NT2/D1 (cell line): ENCODE data around the gene MS4A7.

Source experiments
- DNase-seq: peaks from one replicate; pipeline ENCODE4 v3.0.0-alpha.2; 2011; ENCODE audit warnings: low read depth, low spot score
- H3K27me3 ChIP-seq: 2 replicates; pipeline ENCODE4 v1.6.0; 2011; ENCODE audit warnings: mild to moderate bottlenecking; ENCODE audit not compliant: insufficient read length, insufficient read depth
- H3K36me3 ChIP-seq: 2 replicates; pipeline ENCODE4 v1.6.1; 2011; ENCODE audit warnings: mild to moderate bottlenecking, low read length, mixed read lengths; ENCODE audit not compliant: insufficient read depth, insufficient read length
- H3K4me1 ChIP-seq: 2 replicates; pipeline ENCODE4 v1.5.1; 2011; ENCODE audit not compliant: insufficient read depth, insufficient read length
- H3K4me3 ChIP-seq: 2 replicates; pipeline ENCODE4 v1.5.1; 2011; ENCODE audit warnings: low read depth; ENCODE audit not compliant: insufficient read length
- H3K9ac ChIP-seq: 2 replicates; pipeline ENCODE4 v1.6.0; 2011; ENCODE audit warnings: low read depth; ENCODE audit not compliant: insufficient read length
- H3K9me3 ChIP-seq: 2 replicates; pipeline ENCODE4 v1.5.1; 2011; ENCODE audit warnings: mild to moderate bottlenecking, low read length; ENCODE audit not compliant: insufficient read depth
- SUZ12 ChIP-seq: IDR thresholded peaks from 2 replicates; pipeline ENCODE4 v1.6.1; 2011; ENCODE audit not compliant: insufficient read length, insufficient read depth; ENCODE audit errors: extremely low read depth
- YY1 ChIP-seq: IDR thresholded peaks from 2 replicates; pipeline ENCODE4 v1.6.1; 2011; ENCODE audit not compliant: insufficient read length, insufficient read depth
- ZNF274 ChIP-seq: IDR thresholded peaks from 2 replicates; pipeline ENCODE4 v1.6.1; 2011; ENCODE audit warnings: mild to moderate bottlenecking, low read depth, low read length

Gene MS4A7, protein sequence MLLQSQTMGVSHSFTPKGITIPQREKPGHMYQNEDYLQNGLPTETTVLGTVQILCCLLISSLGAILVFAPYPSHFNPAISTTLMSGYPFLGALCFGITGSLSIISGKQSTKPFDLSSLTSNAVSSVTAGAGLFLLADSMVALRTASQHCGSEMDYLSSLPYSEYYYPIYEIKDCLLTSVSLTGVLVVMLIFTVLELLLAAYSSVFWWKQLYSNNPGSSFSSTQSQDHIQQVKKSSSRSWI

GRCh38 chr11:60378354-60378753 lies at the start of gene MS4A7:
MS4A7 (plus strand) TSS chr11:60378532; CDS start chr11:60383142, 4,610 bp downstream.
- DNase-seq, result no peak
- H3K9me3 ChIP-seq, result no peaks in the 10 kb centered on the region
- no peak within 1 kb of the TSS for H3K9ac ChIP-seq
- no peaks in the 10 kb centered on the region for H3K27me3 ChIP-seq
- TF ChIP-seq YY1 (no peak), SUZ12 (no peak), ZNF274 (no peak)
- no peaks in the 10 kb centered on the region for H3K4me1 ChIP-seq
- H3K36me3 ChIP-seq, result no peaks in the 10 kb centered on the region
- no peak within 1 kb of the TSS for H3K4me3 ChIP-seq

DNA sequence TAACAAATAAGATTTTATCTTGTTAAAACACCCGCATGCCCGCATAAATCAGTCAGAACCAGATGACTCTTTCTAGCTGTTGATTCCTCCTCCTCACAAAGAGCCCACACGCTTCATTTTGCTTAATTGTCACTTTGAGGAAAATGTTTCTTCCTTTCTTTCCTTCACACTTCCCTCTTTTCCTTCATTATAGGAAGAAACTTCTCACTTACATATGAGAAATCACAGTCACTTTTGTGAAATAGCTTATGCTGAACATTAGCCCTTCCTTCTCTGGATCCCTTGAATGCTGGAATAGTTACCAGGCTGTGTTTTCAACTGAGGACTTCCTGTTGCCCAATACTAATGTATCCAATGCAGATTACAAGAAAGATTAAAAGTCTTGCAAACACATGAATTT lies 45.5 kb upstream of the MS4A7 start:
- no peaks in the 10 kb centered on the region for H3K4me1 ChIP-seq
- no peaks in the 10 kb centered on the region for H3K36me3 ChIP-seq
- DNase-seq, result no peak
- no peak overlapping the region for H3K9ac ChIP-seq
- no peak overlapping the region for H3K4me3 ChIP-seq
- no peaks in the 10 kb centered on the region for H3K9me3 ChIP-seq
- TF ChIP-seq YY1, result no peak
- no peak for TF ChIP-seq ZNF274
- no peak for TF ChIP-seq SUZ12
- no peaks in the 10 kb centered on the region for H3K27me3 ChIP-seq

DNA sequence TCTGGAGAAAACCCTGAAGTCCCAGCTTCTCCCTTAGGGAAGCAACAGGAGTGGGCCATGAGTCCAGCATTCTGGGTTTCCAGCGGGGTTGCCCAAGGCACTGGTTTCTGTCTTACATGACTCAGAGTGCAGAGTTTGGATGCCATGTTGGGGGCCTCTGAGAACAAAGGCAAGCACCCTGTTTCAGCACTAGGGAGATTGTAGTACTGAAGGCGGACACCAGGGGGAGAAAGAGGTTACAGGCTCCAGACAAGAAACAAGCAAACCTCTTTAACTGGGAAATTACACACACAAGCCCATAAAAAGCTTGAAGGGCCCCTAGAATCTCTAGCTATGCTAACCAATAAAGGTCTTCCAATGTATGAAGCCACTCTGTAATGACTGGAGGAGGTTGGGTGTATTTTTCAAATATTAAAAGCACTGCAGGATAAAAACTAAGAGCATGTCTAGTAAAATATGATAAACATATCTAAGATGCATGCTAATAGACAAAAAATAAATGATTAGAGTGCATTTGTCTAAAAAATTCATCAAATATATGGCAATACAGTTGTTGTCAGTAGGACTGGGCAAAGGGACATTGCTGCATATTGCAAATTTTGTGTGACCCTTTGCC lies 44.2 kb upstream of the MS4A7 start:
- Histone ChIP-seq H3K4me1 (no peaks in the 10 kb centered on the region), H3K9ac (no peak overlapping the region)
- DNase-seq, result peak; percentile 78

GRCh38 chr11:60336767-60337391 lies 41.5 kb upstream of the MS4A7 start:
- Histone ChIP-seq H3K9ac (no peak overlapping the region), H3K27me3 (no peaks in the 10 kb centered on the region), H3K9me3 (no peaks in the 10 kb centered on the region), H3K4me3 (no peak overlapping the region), H3K4me1 (no peaks in the 10 kb centered on the region), H3K36me3 (no peaks in the 10 kb centered on the region)
- TF ChIP-seq YY1 (no peak), ZNF274 (no peak), SUZ12 (no peak)
- DNase-seq, result no peak

More for the DNA sequence above, 44.2 kb upstream of the MS4A7 start:
- Histone ChIP-seq H3K27me3 (no peaks in the 10 kb centered on the region), H3K4me3 (no peak overlapping the region), H3K9me3 (no peaks in the 10 kb centered on the region), H3K36me3 (no peaks in the 10 kb centered on the region)
- TF ChIP-seq ZNF274 (no peak), YY1 (no peak), SUZ12 (no peak)

DNA sequence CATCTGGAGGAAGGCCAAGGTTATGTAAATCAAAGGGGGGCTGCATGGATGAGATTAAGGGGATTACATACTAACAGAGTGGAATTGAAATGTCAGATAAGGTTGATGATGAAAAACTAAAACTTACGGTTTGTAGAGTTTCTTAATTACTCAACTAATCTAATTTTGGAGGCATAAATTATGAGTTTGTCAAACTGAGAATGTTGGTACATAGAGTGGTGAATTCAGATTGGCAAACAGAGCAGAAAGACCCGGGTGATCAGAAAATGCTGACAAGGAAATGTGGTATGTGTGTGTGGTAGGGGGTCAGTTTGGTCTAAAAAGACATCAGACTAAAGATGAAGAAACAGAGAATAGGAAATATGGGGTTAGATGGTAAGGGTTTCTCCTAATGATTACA lies 40.3 kb upstream of the MS4A7 start:
- Histone ChIP-seq H3K9ac (no peak overlapping the region), H3K9me3 (no peaks in the 10 kb centered on the region)

DNA sequence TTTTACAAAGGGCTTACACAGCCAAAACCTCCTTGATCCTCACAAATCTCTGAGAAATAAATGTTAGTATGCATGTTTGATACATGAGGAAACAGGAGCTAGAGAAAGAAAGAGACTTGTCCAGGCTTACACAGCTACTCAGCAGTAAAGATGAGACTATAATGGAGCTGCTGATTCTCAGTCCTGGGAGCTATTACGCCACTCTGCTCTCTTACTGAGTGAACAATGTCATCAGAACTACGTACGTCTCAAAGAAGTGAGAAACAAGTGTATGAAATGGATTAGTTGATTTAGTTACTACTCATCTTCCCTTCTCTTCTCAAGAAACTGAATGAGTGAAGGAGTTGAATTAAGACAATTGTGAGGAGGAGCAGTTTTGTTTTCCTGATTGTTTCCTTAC lies 39.0 kb upstream of the MS4A7 start:
- H3K36me3 ChIP-seq, result no peaks in the 10 kb centered on the region
- TF ChIP-seq YY1, result no peak
- H3K4me3 ChIP-seq, result no peak overlapping the region
- no peaks in the 10 kb centered on the region for H3K9me3 ChIP-seq
- H3K4me1 ChIP-seq, result no peaks in the 10 kb centered on the region
- no peak overlapping the region for H3K9ac ChIP-seq
- H3K27me3 ChIP-seq, result no peaks in the 10 kb centered on the region
- DNase-seq, result no peak

More for the DNA sequence above, 40.3 kb upstream of the MS4A7 start:
- Histone ChIP-seq H3K4me3 (no peak overlapping the region), H3K27me3 (no peaks in the 10 kb centered on the region), H3K36me3 (no peaks in the 10 kb centered on the region), H3K4me1 (no peaks in the 10 kb centered on the region)
- no peak for TF ChIP-seq YY1
- no peak for TF ChIP-seq ZNF274
- DNase-seq, result no peak

DNA sequence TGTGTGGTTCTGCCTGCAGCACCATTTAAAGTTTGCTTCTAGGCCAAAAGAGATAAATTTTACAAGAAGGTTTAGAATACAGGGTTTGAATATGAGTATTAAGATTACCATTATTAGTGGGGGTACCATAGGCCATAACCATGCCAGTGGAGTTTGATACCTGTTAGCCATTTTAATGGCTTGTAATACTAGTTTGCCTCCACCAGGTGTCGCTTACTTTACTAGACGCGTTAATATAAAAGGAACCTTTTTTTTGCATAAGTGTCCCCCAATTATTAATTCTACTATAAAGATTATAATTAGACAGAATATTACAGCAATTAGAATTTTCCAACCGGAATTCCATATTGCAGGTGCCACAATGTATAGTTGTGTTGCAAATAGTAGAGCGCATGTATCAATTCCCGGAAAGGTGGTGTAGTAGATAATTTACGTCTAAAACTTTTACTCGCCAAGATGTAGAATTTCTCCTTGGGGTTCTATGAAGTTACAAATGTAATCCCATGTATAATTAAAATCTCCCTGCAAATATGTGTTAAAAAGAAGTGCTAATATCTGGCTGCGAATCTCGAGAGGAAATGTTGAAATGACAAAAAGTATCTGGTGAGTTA lies 35.1 kb upstream of the MS4A7 start:
- Histone ChIP-seq H3K4me3 (no peak overlapping the region), H3K27me3 (no peaks in the 10 kb centered on the region), H3K4me1 (no peaks in the 10 kb centered on the region), H3K9me3 (no peaks in the 10 kb centered on the region), H3K9ac (no peak overlapping the region), H3K36me3 (no peaks in the 10 kb centered on the region)
- DNase-seq, result no peak
- no peak for TF ChIP-seq ZNF274
- TF ChIP-seq SUZ12, result no peak
- TF ChIP-seq YY1, result no peak
